GM12891 (cell line): Measurements from ENCODE around the gene COMMD10. TPM values are rescaled to one million over a fixed set of nuclear protein-coding genes. Genes with fewer than 3 reads are reported as not detected.

Experiments used
- DNase-seq: peaks from one replicate; pipeline ENCODE4 v3.0.0; 2011; ENCODE audit warnings: low spot score; ENCODE audit not compliant: insufficient read length
- FAIRE-seq: peaks from 2 replicates; lab custom pipeline; 2011; peaks lifted over from hg19 to GRCh38; lab: Jason Lieb, UNC
- PAX5 ChIP-seq: IDR thresholded peaks from 2 replicates; pipeline ENCODE4 v1.6.1; 2011; ENCODE audit warnings: low read length, moderate library complexity, mild to moderate bottlenecking; ENCODE audit not compliant: insufficient read depth, severe bottlenecking
- POLR2A ChIP-seq: IDR thresholded peaks from 2 replicates; pipeline ENCODE4 v1.6.1; 2011; ENCODE audit warnings: low read depth, low read length, control low read depth
- POLR2AphosphoS5 ChIP-seq: IDR thresholded peaks from 2 replicates; pipeline ENCODE4 v1.6.1; 2011; ENCODE audit warnings: low read depth, low read length, control low read depth
- POU2F2 ChIP-seq: IDR thresholded peaks from 2 replicates; pipeline ENCODE4 v1.6.1; 2011; ENCODE audit warnings: low read depth, mild to moderate bottlenecking, control low read depth, low read length, moderate library complexity
- SPI1 ChIP-seq: IDR thresholded peaks from 2 replicates; pipeline ENCODE4 v1.6.1; 2011; ENCODE audit warnings: low read depth, low read length, control low read depth
- TAF1 ChIP-seq: IDR thresholded peaks from 2 replicates; pipeline ENCODE4 v1.6.1; 2011; ENCODE audit warnings: low read depth, low read length, control low read depth
- polyA plus RNA-seq: library from polyadenylated mRNA; unstranded; fragments of >200 nt; gene quantifications from one replicate; pipeline ENCODE4 v1.2.1, GENCODE V29; 2012; ENCODE audit warnings: low read depth, missing spikeins, inconsistent platforms; ENCODE audit not compliant: missing spikeins

The COMMD10 gene
- 15.6 TPM for polyA plus RNA-seq

- TF ChIP-seq POLR2AphosphoS5 (peak; percentile 94), SPI1 (peak; percentile 73), PAX5 (no peak), POU2F2 (peak; percentile 65; the same call in 1 of the 2 replicates), TAF1 (peak; percentile 74), POLR2A (peak; percentile 91)
- FAIRE-seq: peak; percentile 94
- DNase-seq: peak; percentile 54
Observed at GRCh38 chr5:116084871-116085715, at the start of gene COMMD10. Gene COMMD10 (plus strand): TSS chr5:116085025.

GRCh38 chr5:116035123-116035522 lies 49.7 kb upstream of the COMMD10 start:
- FAIRE-seq (peak; percentile 71), DNase-seq (no peak)
- TF ChIP-seq TAF1 (no peak), SPI1 (no peak), POLR2AphosphoS5 (no peak), PAX5 (no peak), POU2F2 (no peak), POLR2A (no peak)

- no peak for DNase-seq
- TF ChIP-seq SPI1: no peak
- no peak for TF ChIP-seq POLR2AphosphoS5
- no peak for TF ChIP-seq TAF1
- no peak for TF ChIP-seq PAX5
- no peak for TF ChIP-seq POLR2A
- TF ChIP-seq POU2F2: no peak
- FAIRE-seq: no peak
Observed at GRCh38 chr5:116037236-116037822, 47.5 kb upstream of the COMMD10 start.

- FAIRE-seq (peak; percentile 89), DNase-seq (no peak)
- no peak for TF ChIP-seq POLR2AphosphoS5
- TF ChIP-seq POLR2A: no peak
- TF ChIP-seq SPI1: peak; percentile 83
- no peak for TF ChIP-seq POU2F2
- no peak for TF ChIP-seq PAX5
Observed at GRCh38 chr5:116038817-116039216, 46.0 kb upstream of the COMMD10 start.

- DNase-seq: no peak
- TF ChIP-seq POLR2AphosphoS5 (no peak), SPI1 (no peak), POU2F2 (no peak), PAX5 (no peak), TAF1 (no peak), POLR2A (no peak)
- FAIRE-seq: no peak
Observed at GRCh38 chr5:116042375-116042774, 42.5 kb upstream of the COMMD10 start.

GRCh38 chr5:116044073-116044472 lies 40.8 kb upstream of the COMMD10 start:
- no peak for TF ChIP-seq SPI1
- no peak for TF ChIP-seq PAX5
- TF ChIP-seq POLR2AphosphoS5: no peak
- TF ChIP-seq POLR2A: no peak
- no peak for TF ChIP-seq POU2F2
- TF ChIP-seq TAF1: no peak

GRCh38 chr5:116045821-116046220 lies 39.0 kb upstream of the COMMD10 start:
- FAIRE-seq: no peak
- DNase-seq: no peak
- TF ChIP-seq PAX5 (no peak), TAF1 (no peak), POLR2AphosphoS5 (no peak), SPI1 (no peak), POLR2A (no peak), POU2F2 (no peak)

More at GRCh38 chr5:116044073-116044472, 40.8 kb upstream of the COMMD10 start:
- FAIRE-seq (no peak), DNase-seq (no peak)

- no peak for TF ChIP-seq POLR2A
- no peak for TF ChIP-seq POLR2AphosphoS5
- TF ChIP-seq SPI1: no peak
- no peak for TF ChIP-seq PAX5
- TF ChIP-seq POU2F2: no peak
- TF ChIP-seq TAF1: no peak
- FAIRE-seq (no peak), DNase-seq (no peak)
Observed at GRCh38 chr5:116046261-116046660, 38.6 kb upstream of the COMMD10 start.

- TF ChIP-seq POLR2AphosphoS5: no peak
- FAIRE-seq: no peak
- no peak for DNase-seq
Observed at GRCh38 chr5:116046823-116047222, 38.0 kb upstream of the COMMD10 start.

- no peak for FAIRE-seq
- DNase-seq: no peak
Observed at GRCh38 chr5:116058346-116058936, 26.4 kb upstream of the COMMD10 start.

More at GRCh38 chr5:116058346-116058936, 26.4 kb upstream of the COMMD10 start:
- TF ChIP-seq POLR2A (no peak), PAX5 (no peak), SPI1 (no peak), POLR2AphosphoS5 (no peak), POU2F2 (no peak), TAF1 (no peak)
